HepG2 (cell line): ENCODE results near the gene NOTCH3. TPM values are rescaled to one million over a fixed set of nuclear protein-coding genes. Genes with fewer than 3 reads are reported as not detected.

Experiments
- ATAC-seq: fragments of 200-7000 bp; cut with Tn5 transposase; 3 replicates; pipeline ENCODE4 v1.9.1; 2020; ENCODE audit warnings: mild to moderate bottlenecking, moderate library complexity
- BruUV-seq: library from RNA; stranded (reverse); fragments of 400-500 nt; replicated peaks from 2 replicates; lab custom pipeline; 2021; lab: Mats Ljungman, UMichigan
- CTCF ChIA-PET: fragments of 300-600 bp; formaldehyde crosslinking; extraction: SDS; loops from one replicate; lab custom pipeline; 2021; ENCODE audit warnings: low total read pairs, inconsistent platforms, low intra/inter-chr PET ratio; lab: Yijun Ruan, JAX
- POLR2A ChIA-PET: fragments of 350-600 bp; sonication (Branson Sonifier 250); formaldehyde crosslinking; loops from one replicate; lab custom pipeline; 2020; ENCODE audit warnings: antibody characterized with exemption, inconsistent platforms; lab: Yijun Ruan, JAX
- DNase-seq: peaks from one replicate; pipeline ENCODE4 v3.0.0-alpha.2; 2015; ENCODE audit warnings: low spot score
- FAIRE-seq: peaks from 3 replicates; lab custom pipeline; 2011; peaks lifted over from hg19 to GRCh38; lab: Jason Lieb, UNC
- H2AFZ ChIP-seq: one replicate; pipeline ENCODE4 v1.6.1; 2011; ENCODE audit warnings: low read length, inconsistent platforms
- H3K27ac ChIP-seq: fragments of 300-600 bp; 3 replicates; pipeline ENCODE4 v1.8.0; 2011; ENCODE audit warnings: mixed run types, mild to moderate bottlenecking, mixed read lengths, low read length, inconsistent platforms; ENCODE audit not compliant: insufficient read depth; ENCODE audit errors: extremely low read length
- H3K27me3 ChIP-seq, 2 experiments: fragments of 200-600 bp in 1 of 2; 2 replicates in 1 of 2; 3 replicates in 1 of 2; pipeline versions ENCODE4 v1.6.0 to v1.8.0; 2011; ENCODE audit warnings: low read length in 2 of 2, mild to moderate bottlenecking in 2 of 2, moderate library complexity in 2 of 2, inconsistent platforms in 1 of 2; ENCODE audit not compliant: insufficient read depth in 2 of 2, control insufficient read depth in 1 of 2
- H3K36me3 ChIP-seq, 2 experiments: fragments of 200-600 bp in 1 of 2; replicated peaks in 1 of 2; 2 replicates in 1 of 2; 3 replicates in 1 of 2; pipeline versions ENCODE4 v1.5.1 to v1.8.0; 2011; ENCODE audit warnings: low read length in 2 of 2, inconsistent platforms in 1 of 2; ENCODE audit not compliant: insufficient read depth in 2 of 2, control insufficient read depth in 1 of 2
- H3K4me1 ChIP-seq: 2 replicates; pipeline ENCODE4 v1.5.1; 2012; ENCODE audit warnings: low read length, inconsistent platforms; ENCODE audit not compliant: insufficient read depth
- H3K4me2 ChIP-seq: 2 replicates; pipeline ENCODE4 v1.6.0; 2011; ENCODE audit warnings: low read depth, low read length, inconsistent platforms
- H3K4me3 ChIP-seq, 3 experiments: fragments of 200-600 bp in 1 of 3; sonication (generic), shearing (Covaris generic) in 1 of 3; replicated peaks in 1 of 3; 2 replicates each; pipeline ENCODE4 v1.5.1; 2011 to 2016; ENCODE audit warnings: low read length in 3 of 3, inconsistent platforms in 2 of 3, low read depth in 2 of 3, mild to moderate bottlenecking in 2 of 3, control low read depth in 1 of 3, mixed read lengths in 1 of 3; ENCODE audit not compliant: insufficient read depth in 1 of 3
- H3K79me2 ChIP-seq: one replicate; pipeline ENCODE4 v1.6.1; 2011; ENCODE audit warnings: low read length, inconsistent platforms; ENCODE audit not compliant: insufficient read depth
- H3K9ac ChIP-seq: 2 replicates; pipeline ENCODE4 v1.6.0; 2011; ENCODE audit warnings: mild to moderate bottlenecking, low read depth, low read length, inconsistent platforms; ENCODE audit not compliant: insufficient read depth
- H3K9me3 ChIP-seq: 2 replicates; pipeline ENCODE4 v1.5.1; 2012; ENCODE audit warnings: mild to moderate bottlenecking, low read length
- H4K20me1 ChIP-seq: 2 replicates; pipeline ENCODE4 v1.6.0; 2011; ENCODE audit warnings: inconsistent platforms, mild to moderate bottlenecking, low read length, moderate library complexity; ENCODE audit not compliant: insufficient read depth
- CBX1 ChIP-seq: IDR thresholded peaks from one replicate; pipeline ENCODE4 v1.6.1; 2016; ENCODE audit warnings: antibody characterized with exemption, low read depth
- CSRNP2 ChIP-seq: sonication (generic); formaldehyde crosslinking; conservative IDR thresholded peaks from 2 replicates; pipeline ENCODE4 v1.8.0; 2022; ENCODE audit warnings: low read depth, missing genetic modification reagents
- EZH2 ChIP-seq: conservative IDR thresholded peaks from 2 replicates; pipeline ENCODE4 v1.6.1; 2012; ENCODE audit warnings: mild to moderate bottlenecking, low read depth, low read length, moderate library complexity
- GLI4 ChIP-seq: sonication (generic); formaldehyde crosslinking; IDR thresholded peaks from 2 replicates; pipeline ENCODE4 v1.5.1; 2020; ENCODE audit warnings: missing genetic modification reagents, mild to moderate bottlenecking, moderate library complexity, borderline replicate concordance
- IRX3 ChIP-seq: sonication (generic); formaldehyde crosslinking; IDR thresholded peaks from 2 replicates; pipeline ENCODE4 v1.8.1; 2023; ENCODE audit warnings: mild to moderate bottlenecking, low read depth, missing genetic modification reagents, borderline replicate concordance
- KLF16 ChIP-seq, 2 experiments: sonication (generic) in 1 of 2; formaldehyde crosslinking in 1 of 2; IDR thresholded peaks; 2 replicates each; pipeline versions ENCODE4 v1.6.1 to v1.8.0; 2016 to 2023; ENCODE audit warnings: missing genetic modification reagents in 2 of 2, missing compliant biosample characterization in 1 of 2
- MLX ChIP-seq: IDR thresholded peaks from 2 replicates; pipeline ENCODE4 v1.6.1; 2016
- RFX3 ChIP-seq: IDR thresholded peaks from 2 replicates; pipeline ENCODE4 v1.6.1; 2016; ENCODE audit warnings: missing biosample characterization, missing genetic modification reagents
- ZNF296 ChIP-seq: sonication (generic); formaldehyde crosslinking; conservative IDR thresholded peaks from 2 replicates; pipeline ENCODE4 v1.5.0; 2020; ENCODE audit warnings: mild to moderate bottlenecking, missing genetic modification reagents
- ZNF333 ChIP-seq: sonication (generic); formaldehyde crosslinking; IDR thresholded peaks from 2 replicates; pipeline ENCODE4 v1.4.0; 2020; ENCODE audit warnings: mild to moderate bottlenecking, missing genetic modification reagents, borderline replicate concordance
- ZNF496 ChIP-seq: sonication (generic); formaldehyde crosslinking; IDR thresholded peaks from 2 replicates; pipeline ENCODE4 v1.8.1; 2023; ENCODE audit warnings: mild to moderate bottlenecking, moderate library complexity, missing genetic modification reagents; ENCODE audit not compliant: insufficient replicate concordance
- ZNF709 ChIP-seq: sonication (generic); formaldehyde crosslinking; IDR thresholded peaks from 2 replicates; pipeline ENCODE4 v1.5.0; 2020; ENCODE audit warnings: mild to moderate bottlenecking, missing genetic modification reagents
- ZNF724P ChIP-seq: sonication (generic); formaldehyde crosslinking; IDR thresholded peaks from 2 replicates; pipeline ENCODE4 v1.8.0; 2022; ENCODE audit warnings: missing genetic modification reagents, borderline replicate concordance
- WGBS: methylation state at CpG from one replicate; pipeline ENCODE4 v1.1.6; 2017; ENCODE audit warnings: low lambda C conversion rate; 5-methylcytosine and 5-hydroxymethylcytosine counted together
- in situ Hi-C: cut with HindIII; loops from 2 replicates; pipeline ENCODE4 v1.10.0; 2017; ENCODE audit warnings: low pct_unique_long_range_greater_than_20kb; ENCODE audit not compliant: extremely low pct_ligation_motif_present
- intact Hi-C: fragments of 100-400 bp; cut with micrococcal nuclease; formaldehyde crosslinking; loops from one replicate; pipeline ENCODE4 v1.10.0; 2022; ENCODE audit not compliant: unreplicated experiment
- polyA plus RNA-seq, 8 experiments: library from polyadenylated mRNA; depleted of rRNA in 3 of 8; stranded (reverse) in 7 of 8; unstranded in 1 of 8; fragments of >200 nt; fragmentation: Illumina TruSeq in 4 of 8; extraction: Trizol in 4 of 8; gene quantifications; 2 replicates each; pipeline versions ENCODE4 v1.2.1 to v1.2.3, GENCODE V29; 2011 to 2016; ENCODE audit warnings: low read depth in 4 of 8, missing spikeins in 1 of 8, mixed read lengths in 1 of 8; ENCODE audit not compliant: insufficient read depth in 1 of 8
- total RNA-seq, 5 experiments: library from RNA; depleted of rRNA; stranded (reverse); fragments of >200 nt; fragmentation: Illumina TruSeq; extraction: Trizol; gene quantifications; 2 replicates each; pipeline ENCODE4 v1.2.3, GENCODE V29; 2016; ENCODE audit warnings: low read depth in 1 of 5
- TF ChIP-seq, protein P1 (sequence below): sonication (generic); formaldehyde crosslinking; IDR thresholded peaks from 2 replicates; pipeline ENCODE4 v1.5.1; 2020; ENCODE audit warnings: mild to moderate bottlenecking, missing genetic modification reagents, moderate library complexity

NOTCH3 gene
- total and polyA plus RNA-seq, 2 of the 13 experiments (the other 11 are each of a cell fraction or from before 2014, with no cell fraction given): 0.09 to 0.28 TPM

DNA sequence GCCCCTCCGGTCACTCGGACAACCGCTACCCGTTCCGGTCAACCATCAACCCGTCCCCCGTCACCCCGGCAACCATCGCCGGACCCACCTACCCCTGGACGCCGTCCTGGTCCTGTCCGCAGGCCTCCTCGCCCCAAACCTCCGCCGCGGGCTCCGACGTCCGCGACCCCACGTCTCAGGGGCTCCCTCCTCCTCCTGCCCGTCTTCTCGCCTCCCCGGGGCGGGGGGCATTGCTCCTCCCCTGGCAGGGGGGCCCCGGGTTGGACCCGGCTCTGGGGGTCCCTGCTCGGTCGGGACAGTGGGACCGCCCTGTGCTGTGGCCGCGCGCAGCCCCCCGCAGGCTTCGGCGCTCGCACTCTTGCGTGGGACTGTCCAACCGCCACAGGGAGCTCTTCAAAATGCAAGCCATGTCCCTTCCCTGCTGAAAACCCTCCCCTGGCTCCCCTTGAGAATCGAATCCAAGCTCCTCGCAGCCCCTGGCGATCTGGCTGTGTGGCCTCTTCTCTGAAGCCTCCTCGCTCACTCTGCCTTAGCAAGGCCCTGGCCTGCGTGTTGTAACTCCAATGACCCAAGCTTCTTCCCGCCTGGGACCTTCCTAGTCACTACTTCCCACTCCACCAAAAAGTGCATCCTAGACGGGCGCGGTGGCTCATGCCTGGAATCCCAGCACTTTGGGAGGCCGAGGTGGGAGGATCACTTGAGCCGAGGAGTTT lies 23.0 kb upstream of the NOTCH3 start (continued):
- TF ChIP-seq, protein P1, sequence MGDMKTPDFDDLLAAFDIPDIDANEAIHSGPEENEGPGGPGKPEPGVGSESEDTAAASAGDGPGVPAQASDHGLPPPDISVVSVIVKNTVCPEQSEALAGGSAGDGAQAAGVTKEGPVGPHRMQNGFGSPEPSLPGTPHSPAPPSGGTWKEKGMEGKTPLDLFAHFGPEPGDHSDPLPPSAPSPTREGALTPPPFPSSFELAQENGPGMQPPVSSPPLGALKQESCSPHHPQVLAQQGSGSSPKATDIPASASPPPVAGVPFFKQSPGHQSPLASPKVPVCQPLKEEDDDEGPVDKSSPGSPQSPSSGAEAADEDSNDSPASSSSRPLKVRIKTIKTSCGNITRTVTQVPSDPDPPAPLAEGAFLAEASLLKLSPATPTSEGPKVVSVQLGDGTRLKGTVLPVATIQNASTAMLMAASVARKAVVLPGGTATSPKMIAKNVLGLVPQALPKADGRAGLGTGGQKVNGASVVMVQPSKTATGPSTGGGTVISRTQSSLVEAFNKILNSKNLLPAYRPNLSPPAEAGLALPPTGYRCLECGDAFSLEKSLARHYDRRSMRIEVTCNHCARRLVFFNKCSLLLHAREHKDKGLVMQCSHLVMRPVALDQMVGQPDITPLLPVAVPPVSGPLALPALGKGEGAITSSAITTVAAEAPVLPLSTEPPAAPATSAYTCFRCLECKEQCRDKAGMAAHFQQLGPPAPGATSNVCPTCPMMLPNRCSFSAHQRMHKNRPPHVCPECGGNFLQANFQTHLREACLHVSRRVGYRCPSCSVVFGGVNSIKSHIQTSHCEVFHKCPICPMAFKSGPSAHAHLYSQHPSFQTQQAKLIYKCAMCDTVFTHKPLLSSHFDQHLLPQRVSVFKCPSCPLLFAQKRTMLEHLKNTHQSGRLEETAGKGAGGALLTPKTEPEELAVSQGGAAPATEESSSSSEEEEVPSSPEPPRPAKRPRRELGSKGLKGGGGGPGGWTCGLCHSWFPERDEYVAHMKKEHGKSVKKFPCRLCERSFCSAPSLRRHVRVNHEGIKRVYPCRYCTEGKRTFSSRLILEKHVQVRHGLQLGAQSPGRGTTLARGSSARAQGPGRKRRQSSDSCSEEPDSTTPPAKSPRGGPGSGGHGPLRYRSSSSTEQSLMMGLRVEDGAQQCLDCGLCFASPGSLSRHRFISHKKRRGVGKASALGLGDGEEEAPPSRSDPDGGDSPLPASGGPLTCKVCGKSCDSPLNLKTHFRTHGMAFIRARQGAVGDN (CRISPR knock-in tag): peak; percentile 47; the same call in 1 of the 2 replicates
- no peak for TF ChIP-seq ZNF296

DNA sequence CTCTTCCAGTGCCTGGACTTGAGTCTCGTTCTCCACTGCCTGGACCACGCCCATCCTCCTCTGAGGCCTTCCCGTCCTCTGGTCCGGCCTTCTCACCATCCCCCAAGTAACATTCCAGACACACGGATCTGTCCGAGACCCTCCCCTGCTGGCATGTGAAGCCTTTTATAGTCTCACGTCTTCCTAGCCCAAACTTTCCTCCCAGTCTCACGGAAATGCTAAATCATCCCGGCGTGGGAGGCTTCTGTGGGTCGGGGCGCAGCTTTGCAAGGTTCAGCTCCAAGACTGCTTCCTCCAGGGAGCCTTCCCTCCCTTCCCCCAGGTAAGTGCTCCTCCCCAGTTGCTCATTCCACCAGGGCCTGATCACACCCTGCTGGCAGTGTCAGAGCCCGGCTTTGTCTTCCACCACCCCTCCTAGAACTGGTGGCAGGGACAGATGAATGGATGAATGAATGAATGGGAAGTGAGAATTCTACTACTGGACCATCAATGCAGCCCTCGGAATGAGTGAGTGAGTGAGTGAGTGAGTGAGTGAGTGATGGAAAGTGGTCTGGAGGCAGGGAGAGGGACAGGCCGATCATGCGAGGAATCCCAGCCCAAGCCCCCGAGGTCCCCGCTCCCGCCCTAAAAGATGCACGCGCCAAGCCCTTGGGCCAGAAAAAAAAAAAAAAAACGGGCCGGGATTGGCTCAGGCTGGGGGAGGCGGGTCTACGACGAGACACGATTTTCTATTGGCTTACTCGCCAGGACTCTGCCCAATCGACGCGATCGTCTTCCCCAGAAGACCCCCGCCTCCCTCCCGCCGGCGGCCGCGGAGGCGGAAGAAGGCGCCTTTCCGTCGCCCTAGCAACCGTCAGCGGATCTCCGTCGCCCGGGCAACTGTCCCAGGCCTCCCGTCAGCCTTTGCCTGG lies 22.2 kb upstream of the NOTCH3 start:
- no peak overlapping the region for H2AFZ ChIP-seq
- BruUV-seq: no TSS peak
- peak; percentile 23 for FAIRE-seq
- no peak for TF ChIP-seq ZNF709
- no peak for TF ChIP-seq GLI4 (CRISPR knock-in tag)
- TF ChIP-seq KLF16 (CRISPR knock-in tag; IDR thresholded peaks at IDR 0.05): no peak
- TF ChIP-seq ZNF333 (CRISPR knock-in tag): no peak
- TF ChIP-seq ZNF724P (CRISPR knock-in tag): no peak
- TF ChIP-seq RFX3 (CRISPR knock-in tag): peak; percentile 96
- no peak for TF ChIP-seq EZH2
- no peak for TF ChIP-seq IRX3 (CRISPR knock-in tag)
- no peak for TF ChIP-seq ZNF496 (CRISPR knock-in tag)
- no peak for TF ChIP-seq CSRNP2 (CRISPR knock-in tag)
- no peak for TF ChIP-seq CBX1
- no peak for TF ChIP-seq MLX (CRISPR knock-in tag)

More for the DNA sequence above, 22.2 kb upstream of the NOTCH3 start:
- Histone ChIP-seq H3K36me3 (no peaks in the 10 kb centered on the region), H3K4me1 (peaks cover 6% of the 10 kb centered on the region), H3K27me3 (peaks cover 1 to 7% of the 10 kb centered on the region in 2 experiments; a peak in 2 of 5 replicates), H3K79me2 (no peaks in the 10 kb centered on the region), H3K9me3 (no peaks in the 10 kb centered on the region), H4K20me1 (no peaks in the 10 kb centered on the region), H3K9ac (no peak overlapping the region), H3K27ac (no peak overlapping the region), H3K4me2 (peak overlapping the region; percentile 51; the same call in 1 of the 2 replicates), H3K4me3 (peak overlapping the region in 1 of 3 experiments; percentile 60; a peak in 1 of 6 replicates)
- DNase-seq (peak; percentile 66), ATAC-seq (peak; percentile 90)
- intact Hi-C loops (no loop called here), in situ Hi-C loops (no loop called here)
- CTCF ChIA-PET: no interaction called here
- POLR2A ChIA-PET: no interaction called here
- WGBS: 11% methylated on average over 35 of the region's 48 CpGs
